ENCODE measurements around the gene COA4.
A peak's percentile ranks its signal among the peaks of the same experiment; 100 is the strongest.
"Not testable (repeated sequence)": the region's sequence is repeated elsewhere in the genome, so short reads cannot be mapped to it uniquely, and the experiment has no call there.

Gene COA4

GRCh38 chr11:73902303-73902702 is 25.7 kb upstream of the COA4 start:
- no peak for TF ChIP-seq CTCF (conservative IDR thresholded peaks at IDR 0.05; ENCODE audit: low read length)
- no peak for DNase-seq (ENCODE audit: low read depth)
- H3K4me3 ChIP-seq (ENCODE audit: low read length): no peak overlapping the region

GRCh38 chr11:73894725-73895335 is 18.2 kb upstream of the COA4 start:
- TF ChIP-seq CTCF (conservative IDR thresholded peaks at IDR 0.05; ENCODE audit: low read length): no peak
- no peak overlapping the region for H3K4me3 ChIP-seq (ENCODE audit: low read length)
- peak; percentile 43 for DNase-seq (ENCODE audit: low read depth)

DNA sequence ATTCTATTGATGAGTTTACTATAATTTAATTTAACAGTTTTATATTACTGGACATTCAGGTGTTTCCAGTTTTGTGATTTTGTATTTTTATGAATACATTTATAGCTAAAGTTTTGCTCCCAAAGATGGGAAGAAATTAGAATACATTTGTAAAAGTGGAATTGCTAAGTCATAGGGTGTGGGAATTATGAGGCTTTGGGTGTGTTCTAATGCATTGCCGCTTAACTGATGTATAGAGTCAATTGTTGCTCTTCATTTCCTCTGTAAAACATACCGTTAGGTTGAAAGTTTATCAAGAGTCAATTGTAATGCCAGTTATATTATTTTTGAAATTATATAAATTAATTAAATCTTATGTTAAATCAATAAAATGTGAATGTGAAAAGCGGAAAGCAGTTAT is 16.4 kb upstream of the COA4 start:
- TF ChIP-seq CTCF (conservative IDR thresholded peaks at IDR 0.05; ENCODE audit: low read length): no peak
- H3K4me3 ChIP-seq (ENCODE audit: low read length): no peak overlapping the region
- DNase-seq (ENCODE audit: low read depth): no peak

DNA sequence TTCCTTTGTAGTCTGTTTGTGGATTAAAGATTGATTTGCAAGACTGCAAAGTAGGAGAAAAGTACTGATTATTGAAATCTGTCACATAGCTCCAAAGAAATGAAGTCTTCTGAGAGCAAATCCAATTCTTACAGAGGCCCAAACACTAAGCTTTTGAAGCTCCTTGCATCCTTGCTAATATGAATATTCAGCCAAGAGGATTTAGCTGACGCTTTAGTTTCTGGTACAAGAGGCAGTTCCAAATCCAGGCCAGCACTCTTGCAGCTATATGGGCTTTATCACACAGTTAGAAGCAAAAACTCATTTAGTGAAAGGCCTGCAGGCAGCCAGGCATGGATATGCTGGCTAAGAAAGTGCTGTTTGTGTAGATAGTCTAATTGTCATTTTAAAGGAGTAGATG is 12.9 kb upstream of the COA4 start:
- DNase-seq (ENCODE audit: low read depth): no peak
- no peak overlapping the region for H3K4me3 ChIP-seq (ENCODE audit: low read length)
- TF ChIP-seq CTCF (conservative IDR thresholded peaks at IDR 0.05; ENCODE audit: low read length): no peak

DNA sequence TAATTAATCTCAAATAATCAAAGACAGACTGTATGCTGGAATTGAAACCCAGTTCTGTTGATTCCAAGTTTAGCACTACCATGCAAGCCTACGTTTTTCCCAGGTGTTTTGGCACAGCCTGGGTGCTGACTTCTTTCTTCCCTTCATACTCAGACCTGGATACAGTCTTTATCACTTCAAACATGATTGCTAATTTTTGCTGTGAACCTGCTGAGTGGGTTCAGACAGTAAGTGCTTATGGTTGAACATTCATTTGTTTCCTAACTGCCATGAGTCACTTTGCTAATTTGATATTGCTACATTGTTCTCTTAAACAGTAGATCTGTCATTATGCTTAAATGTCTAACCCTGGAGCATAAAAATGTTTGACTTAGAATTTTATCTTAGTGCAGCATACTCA is 12.4 kb upstream of the COA4 start:
- DNase-seq (ENCODE audit: low read depth): peak; percentile 27
- TF ChIP-seq CTCF (conservative IDR thresholded peaks at IDR 0.05; ENCODE audit: low read length): no peak
- H3K4me3 ChIP-seq (ENCODE audit: low read length): no peak overlapping the region

DNA sequence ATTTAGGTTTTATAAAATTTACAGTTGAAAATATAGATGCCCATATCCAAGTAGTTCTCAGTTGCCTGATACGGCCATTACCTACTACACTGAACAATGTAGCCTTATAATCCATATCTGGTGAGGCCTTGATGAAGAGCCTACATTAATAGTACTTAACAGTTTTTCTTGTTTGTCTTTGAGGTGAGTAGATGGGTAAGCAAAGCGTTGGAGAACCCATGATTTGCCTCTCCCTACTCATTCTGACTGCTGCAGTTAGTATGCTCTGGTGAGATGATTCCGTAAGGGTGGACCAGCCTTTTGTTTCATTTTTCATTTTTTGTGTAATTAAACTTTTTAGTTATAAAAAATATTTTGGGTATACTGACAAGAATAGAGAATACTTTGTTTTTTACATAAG is 11.6 kb upstream of the COA4 start:
- no peak for DNase-seq (ENCODE audit: low read depth)
- TF ChIP-seq CTCF (conservative IDR thresholded peaks at IDR 0.05; ENCODE audit: low read length): no peak
- H3K4me3 ChIP-seq (ENCODE audit: low read length): no peak overlapping the region

GRCh38 chr11:73883856-73884255 is 7.2 kb upstream of the COA4 start:
- no peak for TF ChIP-seq CTCF (conservative IDR thresholded peaks at IDR 0.05; ENCODE audit: low read length)
- H3K4me3 ChIP-seq (ENCODE audit: low read length): no peak overlapping the region
- DNase-seq (ENCODE audit: low read depth): no peak

- not testable (repeated sequence) for DNase-seq (ENCODE audit: low read depth); H3K4me3 ChIP-seq (ENCODE audit: low read length)
Measured at GRCh38 chr11:73880449-73880848, 3.8 kb upstream of the COA4 start.

Measured in AG10803 (cell line).